Suprapubic skin (tissue), 4 donors: Measurements from ENCODE around the gene DNAH1.

Experiments
- POLR2A ChIP-seq, 2 donors: fragments of 450-650 bp; IDR thresholded peaks; one replicate each; pipeline ENCODE4 v1.6.1; 2017; ENCODE audit warnings: antibody characterized with exemption in 2 of 2, mild to moderate bottlenecking in 2 of 2, moderate library complexity in 2 of 2
- POLR2AphosphoS5 ChIP-seq, 3 donors: sonication (generic); formaldehyde crosslinking; IDR thresholded peaks; one replicate each; pipeline ENCODE4 v1.6.1; 2017; ENCODE audit warnings: antibody characterized with exemption in 3 of 3
- TF ChIP-seq, protein P1 (sequence below), 2 donors: fragments of 200-600 bp in 1 of 2; fragments of 450-650 bp in 1 of 2; sonication (generic) in 1 of 2; IDR thresholded peaks; one replicate each; pipeline ENCODE4 v1.5.1; 2016 to 2019; ENCODE audit warnings: antibody characterized with exemption in 2 of 2, mild to moderate bottlenecking in 1 of 2, moderate library complexity in 1 of 2

DNA sequence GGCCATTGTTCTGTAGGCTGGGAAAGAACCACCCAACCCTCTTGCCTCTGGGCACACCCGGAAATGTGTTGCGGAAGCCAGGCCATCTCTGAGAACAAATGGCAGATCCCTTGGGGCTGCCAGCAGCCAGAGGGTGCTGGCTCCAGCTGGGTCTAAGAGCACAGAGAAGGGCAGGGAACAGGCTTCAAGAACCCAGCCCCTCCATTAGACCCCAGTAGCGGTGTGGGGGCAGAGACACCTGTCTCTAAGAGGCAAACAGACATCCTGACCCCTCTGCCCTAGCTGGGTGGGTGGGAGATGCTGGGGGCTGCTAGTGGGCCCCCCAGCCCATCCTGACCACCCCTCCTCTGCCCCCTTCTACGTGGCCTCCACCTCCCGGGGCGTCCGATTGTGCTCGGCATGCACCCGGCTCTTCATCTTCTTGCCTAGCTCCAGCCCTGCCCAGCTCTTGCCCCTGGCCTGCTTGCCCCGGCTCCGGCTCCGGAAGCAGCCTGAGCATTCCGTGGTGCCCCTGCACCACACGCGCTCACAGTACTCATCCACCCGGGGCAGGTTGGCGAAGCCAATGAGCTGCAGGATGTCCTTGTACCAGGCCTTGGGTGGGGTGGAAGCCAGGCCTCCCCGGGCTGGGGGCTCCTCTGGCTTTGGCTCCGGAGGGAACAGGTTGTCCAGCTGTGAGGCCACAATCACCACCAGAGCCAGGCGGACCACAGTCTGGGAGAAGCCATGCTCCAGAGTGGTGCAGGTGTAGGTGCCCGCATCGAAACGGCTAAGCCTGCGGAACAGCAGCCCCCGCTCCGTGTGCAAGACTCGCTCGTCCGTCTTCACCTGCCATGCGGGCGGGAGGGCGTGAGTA lies 119.4 kb downstream of the DNAH1 start:
- TF ChIP-seq, protein P1, sequence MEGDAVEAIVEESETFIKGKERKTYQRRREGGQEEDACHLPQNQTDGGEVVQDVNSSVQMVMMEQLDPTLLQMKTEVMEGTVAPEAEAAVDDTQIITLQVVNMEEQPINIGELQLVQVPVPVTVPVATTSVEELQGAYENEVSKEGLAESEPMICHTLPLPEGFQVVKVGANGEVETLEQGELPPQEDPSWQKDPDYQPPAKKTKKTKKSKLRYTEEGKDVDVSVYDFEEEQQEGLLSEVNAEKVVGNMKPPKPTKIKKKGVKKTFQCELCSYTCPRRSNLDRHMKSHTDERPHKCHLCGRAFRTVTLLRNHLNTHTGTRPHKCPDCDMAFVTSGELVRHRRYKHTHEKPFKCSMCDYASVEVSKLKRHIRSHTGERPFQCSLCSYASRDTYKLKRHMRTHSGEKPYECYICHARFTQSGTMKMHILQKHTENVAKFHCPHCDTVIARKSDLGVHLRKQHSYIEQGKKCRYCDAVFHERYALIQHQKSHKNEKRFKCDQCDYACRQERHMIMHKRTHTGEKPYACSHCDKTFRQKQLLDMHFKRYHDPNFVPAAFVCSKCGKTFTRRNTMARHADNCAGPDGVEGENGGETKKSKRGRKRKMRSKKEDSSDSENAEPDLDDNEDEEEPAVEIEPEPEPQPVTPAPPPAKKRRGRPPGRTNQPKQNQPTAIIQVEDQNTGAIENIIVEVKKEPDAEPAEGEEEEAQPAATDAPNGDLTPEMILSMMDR (IDR thresholded peaks at IDR 0.05): no peak
- no peak for TF ChIP-seq POLR2A (IDR thresholded peaks at IDR 0.05)
- no peak for TF ChIP-seq POLR2AphosphoS5 (IDR thresholded peaks at IDR 0.05)
